ENCODE data around the gene NEURL1B. TPM values are rescaled to one million over a fixed set of nuclear protein-coding genes. Genes with fewer than 3 reads are reported as not detected.

NEURL1B gene
- total RNA-seq, 6 experiments from 2014 or later: 2.0 to 8.6 (median 7.1) TPM

GRCh38 chr5:172733131-172733973, 92.3 kb downstream of the NEURL1B start:
- H3K36me3 Mint-ChIP-seq (ENCODE audit: low read depth): no peaks in the 10 kb centered on the region
- DNase-seq: peak; percentile 98
- H3K27ac Mint-ChIP-seq: peak overlapping the region; percentile 100
- H3K4me3 Mint-ChIP-seq: peak overlapping the region; percentile 78
- no peak for TF ChIP-seq CTCF (IDR thresholded peaks at IDR 0.05)
- H3K27me3 Mint-ChIP-seq (ENCODE audit: insufficient read depth): peaks cover 3% of the 10 kb centered on the region
- H3K9me3 Mint-ChIP-seq: no peaks in the 10 kb centered on the region
- H3K4me1 Mint-ChIP-seq (ENCODE audit: low read depth): peaks cover 36% of the 10 kb centered on the region

DNA sequence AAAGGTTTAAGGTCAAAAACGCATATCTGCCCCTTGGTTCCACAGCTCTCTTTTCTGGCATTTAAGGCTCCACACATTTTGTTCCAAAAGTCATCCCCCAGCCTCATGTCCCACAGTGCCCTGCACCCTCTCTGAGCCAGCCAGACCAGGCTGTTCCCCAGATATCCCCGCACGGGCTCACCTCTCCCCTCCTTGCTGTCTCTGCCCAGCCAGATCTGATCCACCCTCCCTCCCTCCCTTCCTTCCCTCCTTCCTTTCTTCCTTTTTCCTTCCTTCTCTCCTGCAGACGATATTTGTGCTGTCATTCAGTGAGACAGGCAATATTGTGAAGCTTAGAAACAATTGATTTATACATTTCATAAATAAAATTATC, 92.9 kb downstream of the NEURL1B start:
- H3K9me3 Mint-ChIP-seq: no peaks in the 10 kb centered on the region
- H3K4me1 Mint-ChIP-seq (ENCODE audit: low read depth): peaks cover 36% of the 10 kb centered on the region
- peak overlapping the region; percentile 78 for H3K4me3 Mint-ChIP-seq

DNA sequence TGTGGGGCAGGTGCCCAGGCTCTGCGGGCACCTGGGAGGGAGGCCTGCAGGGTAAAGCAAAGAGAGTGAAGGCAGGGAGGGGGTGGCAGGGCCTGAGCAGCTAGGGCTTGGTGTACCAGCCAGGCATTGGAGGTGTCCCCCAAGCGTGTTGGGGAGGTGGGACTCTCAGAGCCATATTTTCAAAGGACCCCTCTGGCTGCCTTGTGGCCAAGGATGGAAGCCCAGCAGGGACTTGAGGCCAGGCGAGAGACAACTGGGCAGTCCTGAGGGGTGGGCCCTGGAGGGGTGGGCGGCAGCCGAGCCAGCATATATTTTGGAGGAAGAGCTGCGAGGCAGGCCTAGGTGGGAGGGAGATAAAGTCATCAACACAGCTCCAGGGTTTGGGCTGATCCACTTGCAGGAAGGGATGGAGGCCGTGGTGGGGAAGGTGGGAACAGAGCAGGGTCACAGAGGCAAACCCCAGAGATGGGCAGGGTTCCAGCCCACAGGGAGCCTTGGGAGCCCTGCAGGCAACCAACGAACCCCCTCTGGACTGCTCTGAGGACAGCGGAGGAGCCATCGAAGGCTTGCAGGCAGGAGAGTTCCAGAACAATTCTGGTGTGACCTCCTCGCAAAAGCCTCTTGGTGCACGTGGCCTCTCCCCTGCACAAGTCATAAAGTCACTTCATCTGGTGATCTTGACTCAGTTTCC, 94.2 kb downstream of the NEURL1B start:
- H3K27me3 Mint-ChIP-seq (ENCODE audit: insufficient read depth): peaks cover 3% of the 10 kb centered on the region
- H3K27ac Mint-ChIP-seq: peak overlapping the region; percentile 63
- TF ChIP-seq CTCF (IDR thresholded peaks at IDR 0.05): no peak
- DNase-seq: no peak
- H3K4me3 Mint-ChIP-seq: no peak overlapping the region
- no peaks in the 10 kb centered on the region for H3K9me3 Mint-ChIP-seq
- no peaks in the 10 kb centered on the region for H3K36me3 Mint-ChIP-seq (ENCODE audit: low read depth)
- peaks cover 39% of the 10 kb centered on the region for H3K4me1 Mint-ChIP-seq (ENCODE audit: low read depth)

More for the DNA sequence above, 92.9 kb downstream of the NEURL1B start:
- Mint-ChIP-seq H3K36me3 (ENCODE audit: low read depth) (no peaks in the 10 kb centered on the region), H3K27me3 (ENCODE audit: insufficient read depth) (peaks cover 3% of the 10 kb centered on the region), H3K27ac (peak overlapping the region; percentile 100)
- DNase-seq: no peak
- no peak for TF ChIP-seq CTCF (IDR thresholded peaks at IDR 0.05)

DNA sequence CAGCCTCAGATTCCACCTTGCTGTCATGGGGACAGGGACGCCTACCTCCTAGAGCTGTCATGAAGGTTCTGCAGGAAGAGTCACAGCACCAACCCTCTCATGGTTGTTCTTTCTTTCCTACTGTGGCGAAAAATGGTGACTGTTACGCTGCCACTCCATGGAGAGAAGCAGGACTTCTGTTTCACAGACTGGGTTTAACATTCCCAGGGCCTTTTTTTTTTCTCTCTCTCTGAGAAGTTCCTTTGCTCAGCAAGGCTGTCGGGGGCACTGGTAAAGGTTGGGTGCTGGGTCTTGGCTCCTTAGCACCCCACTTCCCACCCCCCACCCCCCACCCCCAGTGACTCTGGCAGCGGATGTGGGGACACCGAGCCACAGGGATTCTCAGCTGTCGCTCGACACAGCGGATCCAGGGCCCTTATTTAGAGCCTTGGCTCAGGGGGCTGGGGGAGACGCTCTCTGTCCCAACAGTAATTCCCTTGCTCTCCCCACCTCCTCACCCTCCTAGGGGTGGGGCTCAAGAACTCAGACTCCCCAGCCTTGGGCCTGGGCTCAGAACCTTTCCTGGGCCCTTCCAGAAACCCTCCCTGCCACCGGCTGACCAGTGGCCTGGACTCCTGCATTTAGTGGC, 95.6 kb downstream of the NEURL1B start:
- peaks cover 3% of the 10 kb centered on the region for H3K27me3 Mint-ChIP-seq (ENCODE audit: insufficient read depth)
- H3K36me3 Mint-ChIP-seq (ENCODE audit: low read depth): no peaks in the 10 kb centered on the region
- no peak for DNase-seq
- H3K4me3 Mint-ChIP-seq: no peak overlapping the region
- no peak for TF ChIP-seq CTCF (IDR thresholded peaks at IDR 0.05)
- peaks cover 48% of the 10 kb centered on the region for H3K4me1 Mint-ChIP-seq (ENCODE audit: low read depth)
- no peaks in the 10 kb centered on the region for H3K9me3 Mint-ChIP-seq
- peak overlapping the region; percentile 26; the same call in 1 of the 2 replicates for H3K27ac Mint-ChIP-seq

DNA sequence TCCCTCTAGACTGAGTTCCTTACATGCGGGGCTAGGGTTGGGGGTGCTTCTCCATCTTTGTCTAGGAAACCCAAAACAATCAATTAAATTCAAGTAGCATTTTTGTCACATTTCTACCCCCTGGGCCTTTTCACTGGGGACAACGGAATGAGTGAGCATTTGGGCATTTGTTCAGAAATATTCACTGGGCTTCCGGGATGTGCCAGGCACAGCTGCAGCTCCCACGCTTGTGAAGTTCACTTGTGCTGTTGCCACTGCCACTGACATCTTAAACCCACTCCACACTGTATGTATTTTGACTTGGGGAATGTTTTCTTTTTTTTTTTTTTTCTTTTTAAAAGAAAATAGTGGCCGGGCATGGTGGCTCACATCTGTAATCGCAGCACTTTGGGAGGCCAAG, 98.3 kb downstream of the NEURL1B start:
- Mint-ChIP-seq H3K36me3 (ENCODE audit: low read depth) (no peaks in the 10 kb centered on the region), H3K9me3 (no peaks in the 10 kb centered on the region), H3K4me3 (no peak overlapping the region), H3K27ac (peak overlapping the region; percentile 36; the same call in 1 of the 2 replicates), H3K4me1 (ENCODE audit: low read depth) (peaks cover 26% of the 10 kb centered on the region), H3K27me3 (ENCODE audit: insufficient read depth) (no peaks in the 10 kb centered on the region)
- DNase-seq: no peak
- TF ChIP-seq CTCF (IDR thresholded peaks at IDR 0.05): no peak
